Esophagus muscularis mucosa (tissue), 4 donors: ENCODE measurements around the gene MANBA.

ENCODE experiments used
- CTCF ChIP-seq, 3 experiments: fragments of 200-600 bp in 2 of 3; fragments of 450-650 bp in 1 of 3; sonication (generic) in 2 of 3; IDR thresholded peaks; one replicate each; pipeline ENCODE4 v1.5.1; 2017 to 2019; ENCODE audit warnings: antibody characterized with exemption in 3 of 3, mild to moderate bottlenecking in 2 of 3, moderate library complexity in 1 of 3
- EP300 ChIP-seq: sonication (generic); formaldehyde crosslinking; IDR thresholded peaks from one replicate; pipeline ENCODE4 v1.6.1; 2017; ENCODE audit warnings: antibody characterized with exemption
- POLR2A ChIP-seq: fragments of 450-650 bp; IDR thresholded peaks from one replicate; pipeline ENCODE4 v1.6.1; 2017; ENCODE audit warnings: antibody characterized with exemption, moderate library complexity, mild to moderate bottlenecking, low read depth
- POLR2AphosphoS5 ChIP-seq, 2 donors: sonication (generic); formaldehyde crosslinking; IDR thresholded peaks; one replicate each; pipeline ENCODE4 v1.6.1; 2017; ENCODE audit warnings: antibody characterized with exemption in 2 of 2

- TF ChIP-seq CTCF (IDR thresholded peaks at IDR 0.05): no peak
- TF ChIP-seq POLR2A: no peak
- TF ChIP-seq POLR2AphosphoS5 (IDR thresholded peaks at IDR 0.05): no peak
- no peak for TF ChIP-seq EP300
Measured at GRCh38 chr4:102783006-102783405, 22.2 kb upstream of the MANBA start.
